Stimulated activated CD4-positive, alpha-beta T cell treated with anti-CD3 and anti-CD28 coated beads, Interleukin-15, amount 100 ng/mL, for 1 hour (primary cell): ENCODE results near the gene PRPS1.
A peak's percentile ranks its signal among the peaks of the same experiment; 100 is the strongest.
"Not testable (repeated sequence)": the region's sequence is repeated elsewhere in the genome, so short reads cannot be mapped to it uniquely, and the experiment has no call there.

ENCODE experiments used
- DNase-seq, 2 donors: peaks; one replicate each; pipeline ENCODE4 v3.0.0-alpha.2; 2020; ENCODE audit warnings: low read depth in 1 of 2, low spot score in 1 of 2

PRPS1 gene

GRCh38 chrX:107627838-107628661 is at the start of gene PRPS1:
Gene PRPS1, plus strand, starts transcription at chrX:107628510. Its CDS starts 119 bp downstream, at chrX:107628629.
- peak; percentile 70 to 71 for DNase-seq

GRCh38 chrX:107579956-107580355 is 48.4 kb upstream of the PRPS1 start:
- no peak for DNase-seq

GRCh38 chrX:107581923-107582322 is 46.4 kb upstream of the PRPS1 start:
- no peak for DNase-seq

- no peak for DNase-seq
Observed at GRCh38 chrX:107589243-107589642, 39.1 kb upstream of the PRPS1 start.

GRCh38 chrX:107596651-107597050 is 31.7 kb upstream of the PRPS1 start:
- DNase-seq = no peak

GRCh38 chrX:107597264-107597663 is 31.0 kb upstream of the PRPS1 start:
- no peak for DNase-seq

- no peak for DNase-seq
Observed at GRCh38 chrX:107597791-107598190, 30.5 kb upstream of the PRPS1 start.

GRCh38 chrX:107599450-107599861 is 28.9 kb upstream of the PRPS1 start:
- no peak for DNase-seq

- no peak for DNase-seq
Observed at GRCh38 chrX:107600366-107600765, 27.9 kb upstream of the PRPS1 start.

GRCh38 chrX:107601326-107601725 is 27.0 kb upstream of the PRPS1 start:
- no peak for DNase-seq

- no peak for DNase-seq
Observed at GRCh38 chrX:107601759-107602158, 26.6 kb upstream of the PRPS1 start.

- no peak for DNase-seq
Observed at GRCh38 chrX:107602694-107603239, 25.5 kb upstream of the PRPS1 start.

GRCh38 chrX:107603429-107604159 is 24.7 kb upstream of the PRPS1 start:
- DNase-seq = no peak

- not testable (repeated sequence) for DNase-seq
Observed at GRCh38 chrX:107609061-107609460, 19.2 kb upstream of the PRPS1 start.

GRCh38 chrX:107610667-107611066 is 17.6 kb upstream of the PRPS1 start:
- no peak for DNase-seq

- no peak for DNase-seq
Observed at GRCh38 chrX:107619885-107620322, 8.4 kb upstream of the PRPS1 start.

GRCh38 chrX:107624893-107625292 is 3.4 kb upstream of the PRPS1 start:
- DNase-seq = no peak

- DNase-seq = no peak
Observed at GRCh38 chrX:107625739-107626138, 2.6 kb upstream of the PRPS1 start.

- no peak for DNase-seq
Observed at GRCh38 chrX:107626481-107626880, 1.8 kb upstream of the PRPS1 start.

- DNase-seq = no peak
Observed at GRCh38 chrX:107626916-107627315, 1.4 kb upstream of the PRPS1 start.

- DNase-seq = peak; percentile 4 to 17
Observed at GRCh38 chrX:107628662-107629539, 591 bp downstream of the PRPS1 start.
